ENCODE results near the gene CEL. TPM values are rescaled to one million over a fixed set of nuclear protein-coding genes. Genes with fewer than 3 reads are reported as not detected.

Gene CEL
- total RNA-seq, 6 experiments from 2014 or later: 0.19 to 0.35 (median 0.26) TPM; not detected in 2

DNA sequence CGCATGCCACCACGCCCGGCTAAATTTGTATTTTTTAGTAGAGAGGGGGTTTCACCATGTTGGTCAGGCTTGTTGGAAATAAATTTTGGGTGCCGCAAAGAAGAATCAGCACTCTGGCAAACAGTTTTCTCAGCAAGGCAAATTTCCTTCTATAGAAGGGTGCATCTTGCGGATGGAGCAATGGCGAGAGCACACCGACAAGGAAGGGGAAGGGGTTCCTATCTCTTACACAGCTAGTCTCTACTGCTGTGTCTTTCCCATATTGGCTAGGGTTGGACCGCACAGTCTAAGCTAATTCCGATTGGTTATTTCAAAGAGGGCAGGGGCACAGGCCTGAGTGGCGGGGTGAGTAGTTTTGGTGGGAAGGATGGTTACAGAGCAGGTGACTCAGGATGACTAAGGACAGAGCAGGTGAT, 30.3 kb upstream of the CEL start:
- Histone ChIP-seq H3K27me3 (no peaks in the 10 kb centered on the region), H3K4me1 (peaks cover 0 to 13% (median 5%) of the 10 kb centered on the region in 4 donors), H3K36me3 (no peaks in the 10 kb centered on the region), H3K4me3 (peak overlapping the region; percentile 83 to 97 (median 97)), H3K27ac (peak overlapping the region in 1 of 3 donors; percentile 89), H3K9me3 (no peaks in the 10 kb centered on the region)
- DNase-seq (no peak), ATAC-seq (no peak)
- no peak for TF ChIP-seq POLR2A (IDR thresholded peaks at IDR 0.05)
- TF ChIP-seq CTCF (IDR thresholded peaks at IDR 0.05): no peak
- WGBS (ENCODE audit: insufficient coverage, low coverage, low lambda C conversion rate, missing lambda C conversion rate): 64% methylated on average over 8 of the region's 10 CpGs
- intact Hi-C loops (cut with DNase I): no loop called here

DNA sequence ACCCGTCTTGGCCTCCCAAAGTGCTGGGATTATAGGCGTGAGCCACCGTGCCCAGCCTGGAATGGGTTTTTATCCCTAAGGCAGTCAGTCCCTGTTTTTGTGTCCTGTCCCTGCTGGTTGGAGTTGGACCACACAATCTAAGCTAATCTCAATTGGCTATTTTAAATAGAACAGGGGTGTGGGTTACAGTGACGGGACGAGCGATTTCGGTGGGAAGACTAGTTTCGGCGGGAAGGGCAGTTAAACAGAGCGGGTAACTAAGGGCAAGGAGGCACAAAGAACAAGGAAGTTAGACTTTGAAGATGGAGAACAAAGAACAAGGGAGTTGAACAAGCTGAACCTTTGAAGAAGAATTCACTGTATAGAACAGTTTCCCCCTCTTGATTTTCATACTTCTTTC, 29.6 kb upstream of the CEL start:
- TF ChIP-seq POLR2A (IDR thresholded peaks at IDR 0.05): no peak
- TF ChIP-seq CTCF (IDR thresholded peaks at IDR 0.05): no peak
- DNase-seq (no peak), ATAC-seq (no peak)
- no peak overlapping the region for H3K4me3 ChIP-seq
- WGBS (ENCODE audit: insufficient coverage, low coverage, low lambda C conversion rate, missing lambda C conversion rate): 97% methylated on average over 10 of the region's 10 CpGs
- peaks cover 0 to 13% (median 5%) of the 10 kb centered on the region in 4 donors for H3K4me1 ChIP-seq
- no peaks in the 10 kb centered on the region for H3K27me3 ChIP-seq
- H3K9me3 ChIP-seq: no peaks in the 10 kb centered on the region
- no peaks in the 10 kb centered on the region for H3K36me3 ChIP-seq
- H3K27ac ChIP-seq: no peak overlapping the region
- intact Hi-C loops (cut with DNase I): no loop called here

GRCh38 chr9:133035669-133036068, 26.1 kb upstream of the CEL start:
- Histone ChIP-seq H3K27ac (no peak overlapping the region), H3K4me3 (no peak overlapping the region), H3K4me1 (peaks cover 0 to 13% (median 5%) of the 10 kb centered on the region in 4 donors), H3K36me3 (no peaks in the 10 kb centered on the region), H3K9me3 (no peaks in the 10 kb centered on the region), H3K27me3 (no peaks in the 10 kb centered on the region)
- ATAC-seq: no peak
- 81% methylated on average over 3 of the region's 6 CpGs for WGBS (ENCODE audit: insufficient coverage, low coverage, low lambda C conversion rate, missing lambda C conversion rate)
- intact Hi-C loops (cut with DNase I): no loop called here
- no peak for DNase-seq
- TF ChIP-seq POLR2A (IDR thresholded peaks at IDR 0.05): no peak
- no peak for TF ChIP-seq CTCF (IDR thresholded peaks at IDR 0.05)

DNA sequence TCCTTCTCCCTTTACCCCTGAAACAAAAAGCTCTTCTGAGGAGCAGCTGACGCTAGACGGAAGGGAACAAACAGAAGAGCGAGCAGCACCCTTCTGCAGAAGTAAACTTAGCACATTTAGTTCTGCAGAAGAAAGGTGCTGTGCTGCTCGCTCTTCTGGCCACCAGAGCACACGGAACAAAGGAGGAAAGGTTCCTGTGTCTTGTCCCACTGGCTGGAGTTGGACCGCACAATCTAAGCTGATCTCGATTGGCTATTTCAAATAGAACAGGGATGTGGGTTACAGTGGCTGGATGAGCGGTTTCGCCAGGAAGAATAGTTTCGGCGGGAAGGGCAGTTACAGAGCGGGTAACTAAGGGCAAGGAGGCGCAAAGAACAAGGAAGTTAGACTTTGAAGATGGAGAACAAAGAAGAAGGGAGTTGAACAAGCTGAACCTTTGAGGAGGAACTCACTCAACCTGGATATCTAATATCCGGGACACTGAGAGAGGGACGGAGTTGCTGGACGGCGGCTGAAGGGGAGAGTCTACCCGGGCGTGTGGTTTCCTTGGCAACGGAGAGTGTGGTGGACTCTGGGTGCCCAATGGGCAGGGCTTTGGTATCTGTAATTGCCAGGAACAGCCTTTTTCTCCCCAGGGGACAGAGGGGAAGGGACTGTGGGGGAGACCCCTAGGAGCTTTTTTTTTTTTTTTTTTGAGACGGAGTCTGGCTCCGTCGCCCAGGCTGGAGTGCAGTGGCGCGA, 23.8 kb upstream of the CEL start:
- intact Hi-C loops (cut with DNase I): no loop called here

More for the DNA sequence above, 23.8 kb upstream of the CEL start:
- Histone ChIP-seq H3K36me3 (peaks cover 0 to 13% (median 3%) of the 10 kb centered on the region in 4 donors), H3K27ac (no peak overlapping the region), H3K9me3 (no peaks in the 10 kb centered on the region), H3K4me1 (no peaks in the 10 kb centered on the region), H3K4me3 (no peak overlapping the region), H3K27me3 (no peaks in the 10 kb centered on the region)
- no peak for ATAC-seq
- no peak for DNase-seq
- 93% methylated on average over 17 of the region's 25 CpGs for WGBS (ENCODE audit: insufficient coverage, low coverage, low lambda C conversion rate, missing lambda C conversion rate)
- no peak for TF ChIP-seq POLR2A (IDR thresholded peaks at IDR 0.05)
- no peak for TF ChIP-seq CTCF (IDR thresholded peaks at IDR 0.05)
